ENCODE results near the gene YPEL4. TPM values are rescaled to one million over a fixed set of nuclear protein-coding genes. Genes with fewer than 3 reads are reported as not detected.
A peak's percentile ranks its signal among the peaks of the same experiment; 100 is the strongest.
"Not testable (repeated sequence)": the region's sequence is repeated elsewhere in the genome, so short reads cannot be mapped to it uniquely, and the experiment has no call there.

Gene YPEL4, protein sequence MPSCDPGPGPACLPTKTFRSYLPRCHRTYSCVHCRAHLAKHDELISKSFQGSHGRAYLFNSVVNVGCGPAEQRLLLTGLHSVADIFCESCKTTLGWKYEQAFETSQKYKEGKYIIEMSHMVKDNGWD
- 0.82 TPM for total RNA-seq
- 0.88 TPM for polyA plus RNA-seq (ENCODE audit: insufficient read depth, low read depth, low replicate concordance)
- long read RNA-seq, donor 1 = 0 reads
- long read RNA-seq, donor 2 = 0 reads
- long read RNA-seq, donor 3 = 0 reads
- long read RNA-seq, donor 4 = 0 reads
- long read RNA-seq, donor 5 = 0 reads
- long read RNA-seq, donor 6 = 0 reads
- long read RNA-seq, donor 7, partial matches to known transcripts = 0 of 4 reads
- long read RNA-seq, donor 7, other reads (novel, unspliced or antisense) = 4 of 4 reads
- long read RNA-seq, donor 8 = 0 reads
- long read RNA-seq, donor 9 = 0 reads
- long read RNA-seq, donor 10 = 0 reads

DNA sequence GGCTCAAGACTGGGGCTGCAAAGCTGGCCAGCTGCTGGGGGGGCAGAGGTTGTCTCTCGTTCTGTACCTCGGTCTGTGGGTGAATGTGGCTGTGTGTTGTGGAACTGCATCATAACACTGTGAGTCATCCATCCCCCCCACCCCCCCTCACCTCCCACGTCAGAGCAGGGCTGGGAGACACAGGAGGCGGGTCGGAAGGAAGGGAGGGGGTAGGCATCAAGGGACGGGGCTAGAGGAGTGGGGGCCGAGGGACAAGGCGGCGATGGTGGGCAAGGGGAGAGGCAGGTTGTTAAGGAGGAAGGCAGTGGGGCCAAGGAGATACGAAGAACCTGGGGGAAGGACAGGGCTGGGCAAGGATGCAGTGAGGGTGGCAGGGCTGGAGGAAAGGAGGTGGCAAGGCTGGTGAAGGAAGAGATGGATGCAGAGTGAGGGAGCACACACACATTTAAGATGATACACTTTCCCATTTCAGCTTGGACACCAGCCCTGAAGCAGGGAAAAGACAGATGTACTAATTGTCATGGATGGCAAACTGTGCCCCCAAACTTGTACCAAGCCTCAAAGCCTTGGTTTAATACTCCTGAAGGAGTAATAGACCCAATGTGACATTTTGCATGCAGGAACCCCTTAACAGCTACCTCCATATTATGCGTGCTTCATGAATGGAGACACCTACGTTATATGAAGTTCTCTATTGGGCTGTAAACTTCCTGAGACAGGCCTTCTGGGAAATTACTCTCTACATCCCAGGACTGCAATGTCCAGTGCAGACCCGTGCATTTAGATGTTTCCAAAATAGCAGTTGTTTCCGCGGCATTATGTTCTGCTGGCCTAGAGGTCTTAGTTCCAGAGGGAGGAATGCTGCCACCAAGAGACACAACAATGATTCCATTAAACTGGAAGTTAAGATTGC is at the start of gene YPEL4:
YPEL4 (minus strand) TSS at position 87 of the 913 bp plus-strand sequence. CDS start 2,805 bp downstream, outside the sequence.
- FAIRE-seq = no peak
- H3K4me3 ChIP-seq (ENCODE audit: low read length in 3 of 3) = peak within 1 kb of the TSS in 2 of 3 donors; percentile 34 to 37
- no peak within 1 kb of the TSS for H3K27ac ChIP-seq (ENCODE audit: low read depth in 2 of 2, low read length in 2 of 2)
- TF ChIP-seq, protein P1, sequence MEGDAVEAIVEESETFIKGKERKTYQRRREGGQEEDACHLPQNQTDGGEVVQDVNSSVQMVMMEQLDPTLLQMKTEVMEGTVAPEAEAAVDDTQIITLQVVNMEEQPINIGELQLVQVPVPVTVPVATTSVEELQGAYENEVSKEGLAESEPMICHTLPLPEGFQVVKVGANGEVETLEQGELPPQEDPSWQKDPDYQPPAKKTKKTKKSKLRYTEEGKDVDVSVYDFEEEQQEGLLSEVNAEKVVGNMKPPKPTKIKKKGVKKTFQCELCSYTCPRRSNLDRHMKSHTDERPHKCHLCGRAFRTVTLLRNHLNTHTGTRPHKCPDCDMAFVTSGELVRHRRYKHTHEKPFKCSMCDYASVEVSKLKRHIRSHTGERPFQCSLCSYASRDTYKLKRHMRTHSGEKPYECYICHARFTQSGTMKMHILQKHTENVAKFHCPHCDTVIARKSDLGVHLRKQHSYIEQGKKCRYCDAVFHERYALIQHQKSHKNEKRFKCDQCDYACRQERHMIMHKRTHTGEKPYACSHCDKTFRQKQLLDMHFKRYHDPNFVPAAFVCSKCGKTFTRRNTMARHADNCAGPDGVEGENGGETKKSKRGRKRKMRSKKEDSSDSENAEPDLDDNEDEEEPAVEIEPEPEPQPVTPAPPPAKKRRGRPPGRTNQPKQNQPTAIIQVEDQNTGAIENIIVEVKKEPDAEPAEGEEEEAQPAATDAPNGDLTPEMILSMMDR (IDR thresholded peaks at IDR 0.05; ENCODE audit: borderline replicate concordance, extremely low read depth, insufficient read depth) = no peak
- peaks cover 7% of the 10 kb centered on the region for H3K27me3 ChIP-seq (ENCODE audit: control insufficient read depth, insufficient read depth, low read length)
- no peaks in the 10 kb centered on the region for H3K36me3 ChIP-seq (ENCODE audit: control insufficient read depth in 2 of 3, insufficient read depth in 3 of 3, low read length in 3 of 3)
- peak; percentile 68 to 92 (median 85) for DNase-seq
- H3K9me3 ChIP-seq (ENCODE audit: control insufficient read depth in 2 of 3, insufficient read depth in 1 of 3, low read length in 3 of 3) = no peaks in the 10 kb centered on the region
- intact Hi-C loops (cut with DNase I) = no loop called here
- H3K4me1 ChIP-seq (ENCODE audit: control insufficient read depth in 2 of 3, insufficient read depth in 2 of 3, low read depth in 1 of 3, low read length in 3 of 3) = peaks cover 3 to 25% (median 5%) of the 10 kb centered on the region in 3 donors
- H3K9ac ChIP-seq (ENCODE audit: low read length in 3 of 3) = no peak within 1 kb of the TSS

DNA sequence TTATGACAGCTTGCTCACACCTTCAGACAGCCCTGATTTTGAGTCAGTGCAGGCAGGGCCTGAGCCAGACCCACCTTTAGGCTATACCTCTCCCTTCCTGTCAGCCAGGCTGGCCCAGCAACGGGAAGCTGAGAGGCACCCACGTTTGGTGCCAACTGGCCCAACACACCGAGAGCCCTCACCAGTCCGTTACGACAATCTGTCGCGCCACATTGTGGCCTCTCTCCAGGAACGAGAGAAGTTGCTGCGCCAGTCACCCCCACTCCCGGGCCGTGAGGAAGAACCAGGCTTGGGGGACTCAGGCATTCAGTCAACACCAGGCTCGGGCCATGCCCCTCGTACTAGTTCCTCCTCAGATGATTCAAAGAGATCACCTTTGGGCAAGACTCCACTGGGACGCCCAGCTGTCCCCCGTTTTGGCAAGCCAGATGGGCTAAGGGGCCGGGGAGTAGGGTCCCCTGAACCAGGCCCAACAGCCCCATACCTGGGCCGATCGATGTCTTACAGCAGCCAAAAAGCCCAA is 49.2 kb upstream of the YPEL4 start:
- DNase-seq = no peak

DNA sequence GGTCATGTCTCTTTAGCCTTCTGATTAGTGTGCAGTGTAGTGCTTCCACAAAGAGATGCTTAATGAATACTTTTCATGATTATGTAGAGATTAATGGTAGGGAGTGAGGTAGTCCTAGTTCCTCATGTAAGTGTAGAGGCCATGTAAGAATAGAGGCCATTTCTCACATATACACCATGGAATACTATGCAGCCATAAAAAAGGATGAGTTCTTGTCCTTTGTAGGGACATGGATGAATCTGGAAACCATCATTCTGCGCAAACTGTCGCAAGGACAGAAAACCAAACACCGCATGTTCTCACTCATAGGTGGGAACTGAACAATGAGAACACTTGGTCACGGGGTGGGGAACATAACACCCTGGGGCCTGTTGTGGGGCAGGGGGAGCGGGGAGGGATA is 40.8 kb upstream of the YPEL4 start:
- H3K27me3 ChIP-seq (ENCODE audit: control insufficient read depth, insufficient read depth, low read length); H3K9ac ChIP-seq (ENCODE audit: low read length in 3 of 3); FAIRE-seq; H3K9me3 ChIP-seq (ENCODE audit: control insufficient read depth in 2 of 3, insufficient read depth in 1 of 3, low read length in 3 of 3); H3K4me3 ChIP-seq (ENCODE audit: low read length in 3 of 3); DNase-seq; H3K27ac ChIP-seq (ENCODE audit: low read depth in 2 of 2, low read length in 2 of 2); H3K4me1 ChIP-seq (ENCODE audit: control insufficient read depth in 2 of 3, insufficient read depth in 2 of 3, low read depth in 1 of 3, low read length in 3 of 3); intact Hi-C loops (cut with DNase I): not testable (repeated sequence)
- H3K36me3 ChIP-seq (ENCODE audit: control insufficient read depth in 2 of 3, insufficient read depth in 3 of 3, low read length in 3 of 3) = peaks cover 12 to 51% (median 35%) of the 10 kb centered on the region in 3 donors

More for the DNA sequence above, 49.2 kb upstream of the YPEL4 start:
- FAIRE-seq = no peak
- TF ChIP-seq, protein P1 (IDR thresholded peaks at IDR 0.05; ENCODE audit: borderline replicate concordance, extremely low read depth, insufficient read depth) = no peak
- Histone ChIP-seq H3K4me3 (ENCODE audit: low read length in 3 of 3) (no peak overlapping the region), H3K9me3 (ENCODE audit: control insufficient read depth in 2 of 3, insufficient read depth in 1 of 3, low read length in 3 of 3) (no peaks in the 10 kb centered on the region), H3K9ac (ENCODE audit: low read length in 3 of 3) (no peak overlapping the region), H3K4me1 (ENCODE audit: control insufficient read depth in 2 of 3, insufficient read depth in 2 of 3, low read depth in 1 of 3, low read length in 3 of 3) (no peaks in the 10 kb centered on the region), H3K27me3 (ENCODE audit: control insufficient read depth, insufficient read depth, low read length) (no peaks in the 10 kb centered on the region), H3K36me3 (ENCODE audit: control insufficient read depth in 2 of 3, insufficient read depth in 3 of 3, low read length in 3 of 3) (peaks cover 7 to 60% (median 35%) of the 10 kb centered on the region in 3 donors), H3K27ac (ENCODE audit: low read depth in 2 of 2, low read length in 2 of 2) (no peak overlapping the region)
- intact Hi-C loops (cut with DNase I) = no loop called here

Measured in kidney (tissue), 22 donors.